Cardiac fibroblast (primary cell): ENCODE data around the gene DAB2IP.

Experiments used
- DNase-seq, 2 donors: peaks; one replicate each; pipeline versions ENCODE4 v3.0.0 to v3.0.0-alpha.2; 2010; ENCODE audit warnings: low read depth in 2 of 2
- H3K4me3 ChIP-seq, 2 donors: replicated peaks in 1 of 2; 1 replicate in 1 of 2; 2 replicates in 1 of 2; pipeline ENCODE4 v1.5.1; 2011; ENCODE audit warnings: low read depth in 2 of 2, low read length in 2 of 2, mild to moderate bottlenecking in 2 of 2, moderate library complexity in 1 of 2
- TF ChIP-seq, protein P1 (sequence below): IDR thresholded peaks from one replicate; pipeline ENCODE4 v1.5.1; 2011; ENCODE audit warnings: low read depth, mild to moderate bottlenecking, low read length, inconsistent platforms

Gene DAB2IP

DNA sequence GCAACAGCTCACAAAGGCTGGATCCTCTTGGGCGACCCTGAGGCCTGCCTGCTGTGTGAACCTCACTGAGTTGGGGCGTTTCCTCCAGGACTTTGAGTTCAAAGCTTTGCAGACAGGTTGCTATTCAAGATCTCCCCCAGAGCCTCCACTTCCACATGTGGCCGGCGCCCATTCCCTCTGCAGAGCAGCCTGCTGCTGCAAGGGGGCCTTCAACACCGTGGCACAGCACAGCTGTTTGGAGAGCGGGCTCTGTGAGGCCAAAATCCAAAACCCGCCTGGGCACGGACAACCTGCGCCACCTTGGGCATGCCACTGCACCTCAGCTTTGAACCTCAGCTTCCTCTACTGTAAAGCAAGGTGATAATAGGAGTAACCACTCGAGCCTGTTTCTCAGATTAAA lies 160.3 kb downstream of the DAB2IP start:
- DNase-seq: no peak
- H3K4me3 ChIP-seq: no peak overlapping the region
- TF ChIP-seq, protein P1, sequence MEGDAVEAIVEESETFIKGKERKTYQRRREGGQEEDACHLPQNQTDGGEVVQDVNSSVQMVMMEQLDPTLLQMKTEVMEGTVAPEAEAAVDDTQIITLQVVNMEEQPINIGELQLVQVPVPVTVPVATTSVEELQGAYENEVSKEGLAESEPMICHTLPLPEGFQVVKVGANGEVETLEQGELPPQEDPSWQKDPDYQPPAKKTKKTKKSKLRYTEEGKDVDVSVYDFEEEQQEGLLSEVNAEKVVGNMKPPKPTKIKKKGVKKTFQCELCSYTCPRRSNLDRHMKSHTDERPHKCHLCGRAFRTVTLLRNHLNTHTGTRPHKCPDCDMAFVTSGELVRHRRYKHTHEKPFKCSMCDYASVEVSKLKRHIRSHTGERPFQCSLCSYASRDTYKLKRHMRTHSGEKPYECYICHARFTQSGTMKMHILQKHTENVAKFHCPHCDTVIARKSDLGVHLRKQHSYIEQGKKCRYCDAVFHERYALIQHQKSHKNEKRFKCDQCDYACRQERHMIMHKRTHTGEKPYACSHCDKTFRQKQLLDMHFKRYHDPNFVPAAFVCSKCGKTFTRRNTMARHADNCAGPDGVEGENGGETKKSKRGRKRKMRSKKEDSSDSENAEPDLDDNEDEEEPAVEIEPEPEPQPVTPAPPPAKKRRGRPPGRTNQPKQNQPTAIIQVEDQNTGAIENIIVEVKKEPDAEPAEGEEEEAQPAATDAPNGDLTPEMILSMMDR: no peak

DNA sequence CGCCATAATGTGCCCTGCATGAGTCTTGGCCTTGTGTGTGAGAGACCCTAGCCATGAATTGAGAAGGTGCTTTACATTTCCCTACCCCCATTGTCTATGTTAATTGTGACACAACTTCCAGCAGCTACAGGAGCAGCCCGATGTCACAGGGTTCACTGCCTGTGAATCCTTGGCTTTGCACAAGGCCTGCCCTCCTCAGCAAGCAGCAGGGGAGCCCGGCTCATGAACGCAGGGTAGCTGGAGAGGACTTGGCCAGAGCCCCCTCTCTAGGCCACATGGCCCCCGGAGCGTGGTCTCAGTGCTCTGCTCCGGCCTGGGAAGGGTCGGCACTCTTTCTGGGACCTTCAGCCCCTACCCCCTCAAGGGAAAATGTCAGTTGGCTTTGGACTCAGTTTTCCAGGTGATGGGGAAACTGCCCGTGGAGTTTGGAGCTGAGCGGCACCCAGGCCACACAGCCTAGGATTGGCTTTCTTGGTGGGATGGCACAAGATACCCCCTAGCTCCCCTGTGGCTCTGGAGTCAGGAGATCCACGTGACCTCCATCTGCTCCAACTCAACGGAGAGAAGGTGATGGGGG lies 160.8 kb downstream of the DAB2IP start:
- no peak overlapping the region for H3K4me3 ChIP-seq
- no peak for DNase-seq
- TF ChIP-seq, protein P1: no peak

DNA sequence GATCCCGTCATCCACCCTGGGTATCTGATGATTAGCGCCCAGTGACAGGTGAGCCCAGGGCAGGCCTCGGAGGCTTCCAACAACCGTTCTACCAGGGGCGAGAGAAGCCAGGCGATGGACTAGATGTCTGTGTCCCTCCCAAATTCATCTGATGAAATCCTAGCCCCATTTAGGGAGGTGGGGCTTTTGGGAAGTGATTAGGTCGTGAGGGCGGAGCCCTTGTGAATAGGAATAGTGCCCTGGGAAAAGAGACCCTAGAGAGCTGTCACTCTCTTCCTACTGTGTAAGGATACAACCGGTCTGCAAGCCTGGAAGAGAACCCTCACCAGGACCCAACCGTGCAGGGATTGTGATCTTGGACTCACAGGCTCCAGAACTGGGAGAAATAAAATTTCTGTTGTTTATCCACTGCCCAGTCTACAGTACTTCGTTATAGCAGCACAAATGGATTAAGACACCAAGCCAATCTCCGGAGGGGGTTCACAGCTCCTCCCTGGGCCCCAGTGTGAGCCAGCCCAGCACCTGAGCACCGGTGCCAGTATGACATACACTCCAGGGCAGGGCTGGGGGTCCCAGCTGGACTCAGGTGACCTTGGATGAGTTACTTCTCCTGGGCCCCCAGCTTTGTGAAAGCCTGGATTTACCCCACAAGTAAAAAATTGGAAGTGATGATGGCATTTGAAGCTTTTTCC lies 162.2 kb downstream of the DAB2IP start:
- TF ChIP-seq, protein P1: no peak
- no peak for DNase-seq
- H3K4me3 ChIP-seq: no peak overlapping the region

DNA sequence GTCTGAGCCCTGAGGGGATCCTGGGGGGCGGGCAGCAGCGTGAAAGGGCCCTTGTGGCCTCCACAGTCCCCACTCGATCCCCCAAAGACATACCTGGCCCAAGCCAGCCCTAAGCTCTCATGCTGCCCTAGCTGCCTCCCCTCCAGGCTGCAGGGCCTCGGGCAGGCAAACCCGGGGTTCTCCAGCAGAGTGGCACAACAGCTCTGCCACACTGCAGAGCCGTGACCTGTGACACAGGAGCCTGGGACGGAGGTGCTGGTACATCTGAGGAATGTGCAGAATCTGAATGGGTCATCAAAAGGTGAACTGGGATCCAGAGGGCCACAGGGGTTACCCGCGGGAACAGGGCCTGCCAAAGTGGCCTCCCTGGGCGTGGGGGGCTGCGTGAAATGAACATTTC lies 163.2 kb downstream of the DAB2IP start:
- H3K4me3 ChIP-seq: no peak overlapping the region
- TF ChIP-seq, protein P1: no peak
- no peak for DNase-seq

DNA sequence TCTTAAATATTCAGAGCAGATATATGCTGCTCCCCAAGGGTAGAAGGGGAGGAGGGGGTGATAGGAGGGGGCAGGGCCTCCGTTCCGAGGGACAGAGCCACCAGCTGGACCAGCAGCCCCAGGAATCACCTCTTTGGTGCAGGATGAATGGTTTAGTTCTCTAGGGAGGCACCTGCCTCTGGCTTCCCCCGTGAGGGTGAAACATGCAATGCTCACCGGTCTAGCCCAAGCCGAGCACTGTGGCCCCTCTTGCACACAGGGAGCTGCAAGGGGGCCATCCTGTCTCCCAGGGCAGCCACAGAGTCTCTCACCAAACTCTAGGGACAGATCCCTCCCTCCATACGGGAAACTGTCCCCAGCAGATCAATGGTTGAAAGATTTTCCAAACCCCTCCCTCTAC lies 163.7 kb downstream of the DAB2IP start:
- DNase-seq: no peak
- no peak overlapping the region for H3K4me3 ChIP-seq
- TF ChIP-seq, protein P1: no peak

DNA sequence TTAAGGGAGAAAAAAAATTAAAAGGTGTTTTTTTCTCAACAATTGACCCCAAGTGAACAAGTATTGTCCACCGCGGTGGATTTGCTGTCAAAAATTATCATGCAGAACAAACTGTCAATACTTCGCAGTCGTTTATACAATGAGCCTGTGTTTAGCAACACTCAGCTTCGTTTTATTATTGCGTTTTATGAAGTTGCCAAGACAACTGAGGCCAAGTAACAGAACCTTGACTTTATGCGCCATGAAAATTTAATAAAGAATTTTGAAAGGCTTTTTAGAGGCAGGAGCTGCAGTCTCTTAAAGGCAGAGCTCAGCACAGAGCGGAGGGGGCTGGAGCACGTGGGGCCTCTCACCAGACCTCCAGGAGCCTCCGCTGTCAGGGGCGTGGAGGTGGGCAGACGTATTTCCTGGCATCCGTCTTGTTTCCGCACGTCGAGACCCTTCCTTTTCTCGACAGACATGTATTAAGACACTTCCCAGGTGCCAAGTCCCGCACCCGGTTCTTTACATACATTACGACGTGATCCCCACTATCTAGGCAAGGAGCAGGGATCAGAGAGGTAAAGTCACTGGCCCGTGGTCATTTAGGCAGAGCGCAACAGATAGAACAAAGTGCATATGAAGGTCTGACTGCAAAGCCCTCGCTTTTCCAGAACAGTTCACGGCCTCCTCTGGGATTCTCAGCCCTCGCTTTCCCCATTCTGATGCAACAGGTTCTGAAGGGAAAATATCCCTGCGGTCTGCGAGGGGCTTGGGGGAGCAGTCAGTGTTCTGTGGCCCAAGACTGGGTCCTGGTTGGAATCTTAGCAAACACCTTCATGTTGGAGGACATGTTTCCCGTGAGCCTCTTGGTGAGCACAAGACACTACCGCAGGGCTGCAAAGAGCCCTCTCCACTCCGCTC lies 164.4 kb downstream of the DAB2IP start:
- no peak for DNase-seq
- TF ChIP-seq, protein P1: no peak
- no peak overlapping the region for H3K4me3 ChIP-seq
